Mesenchymal stem cell (in vitro differentiated cells and primary cell): ENCODE data around the gene GLI3.

Experiments used
- DNase-seq: peaks from one replicate; pipeline ENCODE4 v3.0.0-alpha.2; 2013
- H2AFZ ChIP-seq: one replicate; pipeline ENCODE4 v1.6.1; 2013; ENCODE audit warnings: low read depth, mild to moderate bottlenecking, control low read depth, inconsistent platforms, low read length, moderate library complexity
- H2AK5ac ChIP-seq: 2 replicates; pipeline ENCODE4 v1.6.1; 2013; ENCODE audit warnings: low read length, moderate library complexity, mild to moderate bottlenecking, inconsistent platforms; ENCODE audit not compliant: severe bottlenecking
- H2BK120ac ChIP-seq: one replicate; pipeline ENCODE4 v1.6.1; 2013; ENCODE audit warnings: low read depth, mild to moderate bottlenecking, inconsistent platforms, low read length, moderate library complexity
- H2BK12ac ChIP-seq, 2 experiments: one replicate each; pipeline ENCODE4 v1.6.1; 2013; ENCODE audit warnings: inconsistent platforms in 2 of 2, low read length in 2 of 2, mild to moderate bottlenecking in 2 of 2, moderate library complexity in 2 of 2, control low read depth in 1 of 2
- H2BK15ac ChIP-seq: one replicate; pipeline ENCODE4 v1.6.1; 2013; ENCODE audit warnings: mild to moderate bottlenecking, low read depth, inconsistent platforms; ENCODE audit not compliant: poor library complexity, severe bottlenecking
- H2BK5ac ChIP-seq: 2 replicates; pipeline ENCODE4 v1.6.1; 2013; ENCODE audit warnings: low read depth, mild to moderate bottlenecking, low read length, control low read depth, inconsistent platforms; ENCODE audit not compliant: poor library complexity, severe bottlenecking
- H3K14ac ChIP-seq, 2 experiments: one replicate each; pipeline ENCODE4 v1.6.1; 2013; ENCODE audit warnings: inconsistent platforms in 2 of 2, low read length in 2 of 2, control low read depth in 1 of 2, mild to moderate bottlenecking in 1 of 2, moderate library complexity in 1 of 2
- H3K18ac ChIP-seq, 2 experiments: one replicate each; pipeline ENCODE4 v1.6.1; 2013; ENCODE audit warnings: inconsistent platforms in 2 of 2, low read length in 2 of 2, control low read depth in 1 of 2, low read depth in 1 of 2, mild to moderate bottlenecking in 1 of 2
- H3K23ac ChIP-seq, 2 experiments: one replicate each; pipeline ENCODE4 v1.6.1; 2013; ENCODE audit warnings: inconsistent platforms in 2 of 2, low read length in 2 of 2, mild to moderate bottlenecking in 2 of 2, moderate library complexity in 2 of 2, control low read depth in 1 of 2
- H3K27ac ChIP-seq: 2 replicates; pipeline ENCODE4 v1.5.1; 2013; ENCODE audit warnings: mild to moderate bottlenecking, moderate library complexity, low read length, control low read depth, inconsistent platforms; ENCODE audit not compliant: poor library complexity, severe bottlenecking
- H3K27me3 ChIP-seq, 2 experiments: 2 replicates each; pipeline versions ENCODE4 v1.6.1 to v1.7.0; 2013; ENCODE audit warnings: low read length in 2 of 2, mild to moderate bottlenecking in 2 of 2, moderate library complexity in 2 of 2, control low read depth in 1 of 2, inconsistent platforms in 1 of 2; ENCODE audit not compliant: control insufficient read depth in 1 of 2, insufficient read depth in 1 of 2
- H3K36me3 ChIP-seq, 2 experiments: 2 replicates each; pipeline versions ENCODE4 v1.6.1 to v1.7.0; 2013; ENCODE audit warnings: low read length in 2 of 2, control low read depth in 1 of 2, inconsistent platforms in 1 of 2, low read depth in 1 of 2, mild to moderate bottlenecking in 1 of 2; ENCODE audit not compliant: insufficient read depth in 2 of 2, control insufficient read depth in 1 of 2
- H3K4ac ChIP-seq, 2 experiments: one replicate each; pipeline ENCODE4 v1.6.1; 2013; ENCODE audit warnings: inconsistent platforms in 2 of 2, low read length in 2 of 2, mild to moderate bottlenecking in 2 of 2, moderate library complexity in 2 of 2, control low read depth in 1 of 2, low read depth in 1 of 2
- H3K4me1 ChIP-seq: 2 replicates; pipeline ENCODE4 v1.6.1; 2013; ENCODE audit warnings: low read depth, low read length, control low read depth; ENCODE audit not compliant: control insufficient read depth, insufficient read depth
- H3K4me2 ChIP-seq: 2 replicates; pipeline ENCODE4 v1.6.1; 2013; ENCODE audit warnings: low read length, mild to moderate bottlenecking, inconsistent platforms; ENCODE audit not compliant: poor library complexity, severe bottlenecking
- H3K4me3 ChIP-seq, 2 experiments: 2 replicates each; pipeline versions ENCODE4 v1.5.1 to v1.7.0; 2013; ENCODE audit warnings: low read length in 2 of 2, mild to moderate bottlenecking in 2 of 2, control low read depth in 1 of 2, low read depth in 1 of 2; ENCODE audit not compliant: insufficient read depth in 1 of 2
- H3K79me1 ChIP-seq: replicated peaks from 2 replicates; pipeline ENCODE4 v1.6.1; 2013; ENCODE audit warnings: mild to moderate bottlenecking, control low read depth, low read length, inconsistent platforms; ENCODE audit not compliant: poor library complexity, severe bottlenecking
- H3K9ac ChIP-seq: 2 replicates; pipeline ENCODE4 v1.7.0; 2013; ENCODE audit warnings: mild to moderate bottlenecking, low read length, moderate library complexity
- H3K9me3 ChIP-seq: 2 replicates; pipeline ENCODE4 v1.7.0; 2013; ENCODE audit warnings: mild to moderate bottlenecking, low read length; ENCODE audit not compliant: control insufficient read depth
- H4K8ac ChIP-seq: one replicate; pipeline ENCODE4 v1.6.1; 2013; ENCODE audit warnings: inconsistent platforms, mild to moderate bottlenecking, low read length, moderate library complexity
- H4K91ac ChIP-seq: one replicate; pipeline ENCODE4 v1.6.1; 2013; ENCODE audit warnings: mild to moderate bottlenecking, low read length, inconsistent platforms
- WGBS: methylation state at CpG from one replicate; pipeline ENCODE4 v1.1.7; 2013; ENCODE audit warnings: mixed read lengths; 5-methylcytosine and 5-hydroxymethylcytosine counted together

The GLI3 gene

GRCh38 chr7:42074076-42074475, 162.9 kb downstream of the GLI3 start:
- Histone ChIP-seq H3K36me3 (peaks cover 0 to 31% of the 10 kb centered on the region in 2 experiments), H3K79me1 (peaks cover 5% of the 10 kb centered on the region), H3K9me3 (peaks cover 3% of the 10 kb centered on the region), H3K18ac (peak overlapping the region in 1 of 2 experiments; percentile 26), H3K4ac (no peak overlapping the region), H2BK12ac (no peak overlapping the region), H3K4me3 (no peak overlapping the region), H4K8ac (no peak overlapping the region), H2AFZ (no peak overlapping the region), H3K9ac (no peak overlapping the region), H3K23ac (no peak overlapping the region), H2AK5ac (no peak overlapping the region), H3K4me2 (no peak overlapping the region), H2BK120ac (no peak overlapping the region), H3K14ac (no peak overlapping the region), H3K27ac (no peak overlapping the region), H3K27me3 (no peaks in the 10 kb centered on the region), H4K91ac (no peak overlapping the region), H2BK5ac (no peak overlapping the region), H2BK15ac (no peak overlapping the region), H3K4me1 (peaks cover 8% of the 10 kb centered on the region)
- WGBS = 93% methylated on average over 4 of the region's 4 CpGs
- no peak for DNase-seq

DNA sequence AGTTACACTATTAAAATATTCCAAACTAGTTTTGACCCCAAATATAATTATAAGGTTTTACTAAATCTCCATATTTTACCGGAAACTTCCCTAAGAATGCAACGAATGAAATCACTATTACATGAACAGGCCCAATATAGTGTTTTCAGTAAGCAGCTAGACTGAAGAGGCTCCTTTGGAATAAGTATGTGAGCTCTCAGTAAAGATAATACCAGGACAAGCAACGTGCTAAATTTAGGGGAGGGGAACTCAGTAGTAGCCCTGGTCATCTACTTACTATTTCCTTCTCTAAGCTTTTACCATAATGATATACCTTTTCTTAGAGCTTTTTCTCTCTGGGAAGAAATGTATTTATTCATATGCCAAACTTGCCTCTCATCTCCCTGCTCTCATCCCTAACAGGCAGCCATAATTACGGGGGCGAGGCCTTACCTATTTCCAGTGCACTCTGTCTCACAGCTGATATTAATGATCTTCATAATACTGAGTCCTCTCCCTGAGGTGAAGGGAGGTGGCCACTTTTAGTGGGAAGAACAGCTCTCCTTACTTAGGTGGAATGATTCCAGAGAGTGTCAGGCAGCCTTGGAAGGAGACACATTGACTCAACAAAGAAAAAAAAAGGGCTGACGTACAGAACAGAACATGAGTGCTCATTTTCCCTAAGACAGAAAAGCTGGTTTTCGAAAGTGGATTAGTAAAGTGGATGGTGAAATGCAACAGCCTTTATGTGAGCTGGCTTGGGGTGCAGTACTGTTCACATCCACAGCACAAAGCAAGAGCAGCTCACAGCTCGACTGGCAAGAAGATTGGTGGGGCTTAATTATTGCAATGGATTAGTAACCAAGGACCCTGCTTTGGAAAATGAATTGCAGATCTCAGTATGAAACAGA, 165.4 kb downstream of the GLI3 start:
- Histone ChIP-seq H2BK15ac (no peak overlapping the region), H2AK5ac (no peak overlapping the region), H4K8ac (no peak overlapping the region), H3K4me3 (no peak overlapping the region), H3K9me3 (peaks cover 3% of the 10 kb centered on the region), H3K18ac (peak overlapping the region in 1 of 2 experiments; percentile 41), H2BK5ac (no peak overlapping the region), H2BK12ac (no peak overlapping the region), H3K4ac (no peak overlapping the region), H3K23ac (no peak overlapping the region), H3K79me1 (peaks cover 6% of the 10 kb centered on the region), H3K4me2 (no peak overlapping the region), H2BK120ac (no peak overlapping the region), H3K14ac (no peak overlapping the region), H4K91ac (no peak overlapping the region), H3K9ac (peak overlapping the region; percentile 64), H3K27me3 (no peaks in the 10 kb centered on the region), H3K36me3 (peaks cover 0 to 31% of the 10 kb centered on the region in 2 experiments), H3K4me1 (no peaks in the 10 kb centered on the region), H2AFZ (no peak overlapping the region), H3K27ac (no peak overlapping the region)
- WGBS = 93% methylated on average over 7 of the region's 8 CpGs
- peak; percentile 65 for DNase-seq

DNA sequence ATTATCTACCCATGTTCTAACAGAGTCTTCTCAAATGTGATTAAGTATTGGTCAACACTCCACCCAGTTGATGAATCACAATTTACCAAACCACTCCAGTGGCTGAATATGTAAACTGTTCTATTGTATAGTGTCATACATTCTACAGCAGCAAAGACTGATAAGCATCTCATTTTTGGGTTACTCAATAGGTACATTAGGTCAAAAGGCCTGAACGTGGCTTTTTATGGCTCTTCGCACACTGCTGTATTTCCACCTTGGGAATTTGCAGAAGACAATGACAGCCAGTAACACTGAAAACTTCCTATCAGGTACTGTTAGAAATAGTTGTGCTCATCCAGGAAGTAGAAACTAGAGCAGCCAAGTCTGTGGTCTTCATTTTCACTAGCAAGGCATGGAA, 166.9 kb downstream of the GLI3 start:
- H3K4me1 ChIP-seq = peaks cover 1% of the 10 kb centered on the region
- H2BK15ac ChIP-seq = no peak overlapping the region
- H3K4me2 ChIP-seq = no peak overlapping the region
- 34% methylated on average over 2 of the region's 2 CpGs for WGBS
- H3K4me3 ChIP-seq = no peak overlapping the region
- H3K27ac ChIP-seq = no peak overlapping the region
- H4K8ac ChIP-seq = no peak overlapping the region
- no peak overlapping the region for H2BK120ac ChIP-seq
- H2AFZ ChIP-seq = no peak overlapping the region
- no peak overlapping the region for H3K23ac ChIP-seq
- H2BK12ac ChIP-seq = no peak overlapping the region
- no peak overlapping the region for H2AK5ac ChIP-seq
- no peak overlapping the region for H2BK5ac ChIP-seq
- no peak overlapping the region for H3K9ac ChIP-seq
- H3K79me1 ChIP-seq = peaks cover 5% of the 10 kb centered on the region
- no peaks in the 10 kb centered on the region for H3K27me3 ChIP-seq
- peaks cover 0 to 18% of the 10 kb centered on the region in 2 experiments for H3K36me3 ChIP-seq
- H4K91ac ChIP-seq = no peak overlapping the region
- H3K18ac ChIP-seq = no peak overlapping the region
- no peak overlapping the region for H3K14ac ChIP-seq
- no peak overlapping the region for H3K4ac ChIP-seq
- H3K9me3 ChIP-seq = peaks cover 3% of the 10 kb centered on the region
- DNase-seq = peak; percentile 78

DNA sequence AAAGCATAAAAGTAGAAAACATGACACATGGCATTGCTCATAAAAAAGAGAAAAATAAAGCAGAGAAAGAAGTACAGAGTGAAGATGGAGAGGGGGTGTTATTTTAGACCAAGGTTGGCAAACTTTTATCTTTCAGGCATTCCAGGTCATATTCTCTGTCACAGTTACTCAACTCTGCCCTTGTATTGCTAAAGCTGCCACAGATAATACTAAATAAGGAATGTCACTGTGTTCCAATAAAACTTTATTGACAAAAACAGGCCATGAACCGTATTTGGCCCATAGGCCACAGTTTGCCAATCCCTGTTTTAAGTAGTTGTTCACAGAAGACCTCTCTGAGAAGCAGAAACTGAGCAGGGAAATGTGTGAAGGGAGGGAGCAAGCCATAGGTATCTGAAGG, 167.4 kb downstream of the GLI3 start:
- H3K9me3 ChIP-seq = peaks cover 3% of the 10 kb centered on the region
- H3K79me1 ChIP-seq = peaks cover 5% of the 10 kb centered on the region
- H4K8ac ChIP-seq = no peak overlapping the region
- H4K91ac ChIP-seq = no peak overlapping the region
- no peak overlapping the region for H3K27ac ChIP-seq
- H3K23ac ChIP-seq = no peak overlapping the region
- no peaks in the 10 kb centered on the region for H3K27me3 ChIP-seq
- H3K4me3 ChIP-seq = no peak overlapping the region
- H2AFZ ChIP-seq = no peak overlapping the region
- H3K9ac ChIP-seq = no peak overlapping the region
- H2BK5ac ChIP-seq = no peak overlapping the region
- H3K36me3 ChIP-seq = peaks cover 0 to 13% of the 10 kb centered on the region in 2 experiments
- 100% methylated on average over 1 of the region's 1 CpG for WGBS
- no peak overlapping the region for H3K4ac ChIP-seq
- no peak overlapping the region for H2AK5ac ChIP-seq
- no peak overlapping the region for H3K4me2 ChIP-seq
- H2BK15ac ChIP-seq = no peak overlapping the region
- DNase-seq = no peak
- H3K18ac ChIP-seq = no peak overlapping the region
- no peak overlapping the region for H2BK120ac ChIP-seq
- peaks cover 1% of the 10 kb centered on the region for H3K4me1 ChIP-seq
- no peak overlapping the region for H2BK12ac ChIP-seq
- H3K14ac ChIP-seq = no peak overlapping the region
